ENCODE results near the gene VWA8. TPM values are rescaled to one million over a fixed set of nuclear protein-coding genes. Genes with fewer than 3 reads are reported as not detected.
"Not testable (repeated sequence)": the region's sequence is repeated elsewhere in the genome, so short reads cannot be mapped to it uniquely, and the experiment has no call there.

Gene VWA8
- total and polyA plus RNA-seq, 10 donors: 2.7 to 33.6 (median 18.3) TPM

GRCh38 chr13:41639237-41639904 is 321.5 kb downstream of the VWA8 start:
- H3K27me3 ChIP-seq (replicated peaks in 1 of 7): no peaks in the 10 kb centered on the region
- no peaks in the 10 kb centered on the region for H3K9me3 ChIP-seq
- DNase-seq: no peak
- TF ChIP-seq POLR2A (IDR thresholded peaks at IDR 0.05): no peak
- no peak for TF ChIP-seq CTCF (IDR thresholded peaks at IDR 0.05 in 8 of 11, conservative IDR thresholded peaks at IDR 0.05 in 3 of 11)
- no peak for TF ChIP-seq POLR2AphosphoS5 (IDR thresholded peaks at IDR 0.05)
- H3K4me1 ChIP-seq: peaks cover 0 to 19% (median 0%) of the 10 kb centered on the region in 6 donors
- no peak overlapping the region for H3K27ac ChIP-seq
- no peak overlapping the region for H3K4me3 ChIP-seq
- intact Hi-C loops (cut with DNase I; ENCODE audit: low total_unique reads): no loop called here
- 74 to 98% (median 96%) methylated on average over 7 of the region's 7 CpGs for WGBS, 5 donors
- no peaks in the 10 kb centered on the region for H3K36me3 ChIP-seq

GRCh38 chr13:41637586-41637985 is 323.3 kb downstream of the VWA8 start:
- TF ChIP-seq CTCF (IDR thresholded peaks at IDR 0.05 in 8 of 11, conservative IDR thresholded peaks at IDR 0.05 in 3 of 11) (no peak), POLR2AphosphoS5 (IDR thresholded peaks at IDR 0.05) (no peak)

GRCh38 chr13:41637032-41637431 is 323.9 kb downstream of the VWA8 start:
- peaks cover 0 to 19% (median 0%) of the 10 kb centered on the region in 6 donors for H3K4me1 ChIP-seq
- H3K36me3 ChIP-seq; H3K27ac ChIP-seq; H3K9me3 ChIP-seq; H3K27me3 ChIP-seq (replicated peaks in 1 of 7); DNase-seq; intact Hi-C loops (cut with DNase I; ENCODE audit: low total_unique reads); H3K4me3 ChIP-seq: not testable (repeated sequence)
- WGBS, 5 donors: 76 to 93% (median 82%) methylated on average over 1 to 4 of the region's 5 CpGs; no CpG with 5 or more reads in 1 of the 5 donors

More at GRCh38 chr13:41637586-41637985, 323.3 kb downstream of the VWA8 start:
- Histone ChIP-seq H3K27me3 (replicated peaks in 1 of 7) (no peaks in the 10 kb centered on the region), H3K36me3 (no peaks in the 10 kb centered on the region), H3K9me3 (no peaks in the 10 kb centered on the region), H3K27ac (no peak overlapping the region), H3K4me1 (peaks cover 0 to 19% (median 0%) of the 10 kb centered on the region in 6 donors), H3K4me3 (no peak overlapping the region)
- intact Hi-C loops (cut with DNase I; ENCODE audit: low total_unique reads): no loop called here
- WGBS, 5 donors: 80 to 92% (median 86%) methylated on average over 1 of the region's 1 CpG
- no peak for DNase-seq

- H3K9me3 ChIP-seq; intact Hi-C loops (cut with DNase I; ENCODE audit: low total_unique reads): not testable (repeated sequence)
Observed at GRCh38 chr13:41636590-41636989, 324.3 kb downstream of the VWA8 start.

GRCh38 chr13:41634407-41634806 is 326.5 kb downstream of the VWA8 start:
- Histone ChIP-seq H3K27me3 (replicated peaks in 1 of 7) (no peaks in the 10 kb centered on the region), H3K4me1 (peaks cover 0 to 10% (median 0%) of the 10 kb centered on the region in 6 donors), H3K36me3 (no peaks in the 10 kb centered on the region), H3K9me3 (no peaks in the 10 kb centered on the region), H3K27ac (peak overlapping the region in 5 of 8 donors; percentile 30 to 55 (median 48)), H3K4me3 (no peak overlapping the region)
- DNase-seq: no peak
- 68 to 82% (median 76%) methylated on average over 3 of the region's 3 CpGs for WGBS, 5 donors
- TF ChIP-seq POLR2A (IDR thresholded peaks at IDR 0.05) (no peak), CTCF (IDR thresholded peaks at IDR 0.05 in 8 of 11, conservative IDR thresholded peaks at IDR 0.05 in 3 of 11) (no peak), POLR2AphosphoS5 (IDR thresholded peaks at IDR 0.05) (no peak)
- intact Hi-C loops (cut with DNase I; ENCODE audit: low total_unique reads): no loop called here

More at GRCh38 chr13:41636590-41636989, 324.3 kb downstream of the VWA8 start:
- H3K4me3 ChIP-seq; DNase-seq; H3K27ac ChIP-seq; H3K36me3 ChIP-seq; H3K27me3 ChIP-seq (replicated peaks in 1 of 7): not testable (repeated sequence)
- peaks cover 0 to 19% (median 0%) of the 10 kb centered on the region in 6 donors for H3K4me1 ChIP-seq
